GM12892 (cell line): ENCODE data around the gene ARHGAP22.

ENCODE experiments used
- POLR2A ChIP-seq: IDR thresholded peaks from 2 replicates; pipeline ENCODE4 v1.6.1; 2011; ENCODE audit warnings: low read depth, low read length, control low read depth
- POLR2AphosphoS5 ChIP-seq: IDR thresholded peaks from 2 replicates; pipeline ENCODE4 v1.6.1; 2011; ENCODE audit warnings: low read depth, low read length, control low read depth

DNA sequence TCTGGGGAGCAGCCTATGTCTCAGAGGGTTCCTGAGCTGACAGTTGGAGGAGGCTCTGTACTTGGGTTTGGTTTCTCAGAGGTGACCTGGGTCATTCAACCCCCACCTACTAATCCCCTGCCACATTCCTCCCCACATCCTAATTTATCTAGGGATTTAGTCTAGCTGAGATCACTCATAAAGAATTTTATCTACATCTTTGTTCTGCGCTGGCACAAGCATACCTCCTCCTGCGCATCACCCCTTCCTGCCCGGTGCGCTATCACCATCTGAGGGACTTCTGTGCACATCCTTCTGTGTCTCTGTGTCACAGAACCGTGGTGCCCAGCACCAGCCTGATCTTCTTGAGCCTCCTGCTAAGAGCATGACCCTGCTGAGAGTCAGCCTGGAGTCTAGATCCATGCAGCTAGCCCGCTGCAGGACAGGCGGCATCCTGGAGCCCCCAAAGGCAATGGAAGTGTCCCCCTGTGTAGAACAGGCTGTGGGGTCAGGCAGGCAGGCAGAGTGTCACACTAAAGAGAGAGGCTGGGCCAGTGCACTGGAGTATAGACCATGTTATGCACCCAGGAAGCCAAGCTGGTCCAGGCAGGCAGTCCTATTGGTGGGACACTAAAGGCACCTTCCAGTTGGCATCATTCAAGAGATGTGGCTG is 63.6 kb downstream of the ARHGAP22 start:
- TF ChIP-seq POLR2A, result no peak
- TF ChIP-seq POLR2AphosphoS5, result no peak
